AG04450 (cell line): ENCODE measurements around the gene SECTM1. TPM values are rescaled to one million over a fixed set of nuclear protein-coding genes. Genes with fewer than 3 reads are reported as not detected.

ENCODE experiments used
- CTCF ChIA-PET: fragments of 300-600, 350-600 bp; formaldehyde crosslinking; extraction: SDS; loops from one replicate; lab custom pipeline; 2022; ENCODE audit warnings: antibody characterized with exemption, inconsistent platforms; lab: Charles Lee
- POLR2A ChIA-PET: fragments of 350-600 bp; formaldehyde crosslinking; extraction: SDS; loops from one replicate; lab custom pipeline; 2021; ENCODE audit warnings: antibody characterized with exemption, inconsistent platforms; lab: Yijun Ruan, JAX
- DNase-seq: peaks from one replicate; pipeline ENCODE4 v3.0.0-alpha.2; 2011; ENCODE audit warnings: low read depth, low spot score
- H3K27ac ChIP-seq: one replicate; pipeline ENCODE4 v1.5.1; 2012; ENCODE audit warnings: low read depth, low read length, control low read depth
- H3K27me3 ChIP-seq: one replicate; pipeline ENCODE4 v1.6.0; 2012; ENCODE audit warnings: low read length; ENCODE audit not compliant: control insufficient read depth, insufficient read depth
- H3K4me3 ChIP-seq: 2 replicates; pipeline ENCODE4 v1.5.1; 2011; ENCODE audit warnings: mild to moderate bottlenecking, low read depth, low read length, control low read depth
- H3K9me3 ChIP-seq: 2 replicates; pipeline ENCODE4 v1.5.1; 2012; ENCODE audit warnings: low read length; ENCODE audit not compliant: control insufficient read depth, insufficient read depth
- CTCF ChIP-seq: IDR thresholded peaks from 2 replicates; pipeline ENCODE4 v1.5.1; 2011; ENCODE audit warnings: low read depth, low read length, control low read depth, inconsistent platforms
- polyA plus RNA-seq: library from polyadenylated mRNA; depleted of rRNA; stranded (reverse); fragments of >200 nt; gene quantifications from 2 replicates; pipeline ENCODE4 v1.2.3, GENCODE V29; 2011

Gene SECTM1
- polyA plus RNA-seq, 1 experiment: 8.0 TPM

GRCh38 chr17:82324566-82325285, 8.8 kb downstream of the SECTM1 start:
- no peak overlapping the region for H3K27ac ChIP-seq
- no peak overlapping the region for H3K4me3 ChIP-seq
- no peak for DNase-seq
- CTCF ChIA-PET: no interaction called here
- POLR2A ChIA-PET: interaction anchor here (0.8 kb wide), 1 partner anchor 32 kb away, joined by 4 read pairs; no protein-coding TSS in a partner anchor
- H3K9me3 ChIP-seq: peaks cover 6% of the 10 kb centered on the region
- TF ChIP-seq CTCF: no peak
- peaks cover 18% of the 10 kb centered on the region for H3K27me3 ChIP-seq

- CTCF ChIA-PET: no interaction called here
Observed at GRCh38 chr17:82323514-82324234, 9.9 kb downstream of the SECTM1 start.

GRCh38 chr17:82322526-82323453, 10.8 kb downstream of the SECTM1 start:
- H3K27me3 ChIP-seq: peaks cover 11% of the 10 kb centered on the region
- H3K9me3 ChIP-seq: peaks cover 25% of the 10 kb centered on the region
- TF ChIP-seq CTCF: no peak
- ChIA-PET POLR2A (no interaction called here), CTCF (no interaction called here)
- no peak overlapping the region for H3K27ac ChIP-seq
- no peak overlapping the region for H3K4me3 ChIP-seq
- DNase-seq: no peak

More at GRCh38 chr17:82323514-82324234, 9.9 kb downstream of the SECTM1 start:
- Histone ChIP-seq H3K9me3 (peaks cover 16% of the 10 kb centered on the region), H3K27me3 (peaks cover 15% of the 10 kb centered on the region), H3K4me3 (no peak overlapping the region), H3K27ac (no peak overlapping the region)
- POLR2A ChIA-PET: no interaction called here
- TF ChIP-seq CTCF: no peak
- DNase-seq: no peak

- POLR2A ChIA-PET: no interaction called here
- CTCF ChIA-PET: no interaction called here
- peaks cover 32% of the 10 kb centered on the region for H3K9me3 ChIP-seq
- no peak overlapping the region for H3K4me3 ChIP-seq
- H3K27ac ChIP-seq: no peak overlapping the region
- DNase-seq: no peak
- TF ChIP-seq CTCF: no peak
- peaks cover 9% of the 10 kb centered on the region for H3K27me3 ChIP-seq
Observed at GRCh38 chr17:82321947-82322466, 11.6 kb downstream of the SECTM1 start.
